HG03439 (cell line): ENCODE measurements around the gene UCHL1.
"Not testable (repeated sequence)": the region's sequence is repeated elsewhere in the genome, so short reads cannot be mapped to it uniquely, and the experiment has no call there.

Experiments
- ATAC-seq: cut with Tn5 transposase; IDR thresholded peaks from one replicate; pipeline ENCODE4 v1.9.1; 2021; ENCODE audit warnings: mild to moderate bottlenecking, moderate library complexity; ENCODE audit not compliant: unreplicated experiment

Gene UCHL1

DNA sequence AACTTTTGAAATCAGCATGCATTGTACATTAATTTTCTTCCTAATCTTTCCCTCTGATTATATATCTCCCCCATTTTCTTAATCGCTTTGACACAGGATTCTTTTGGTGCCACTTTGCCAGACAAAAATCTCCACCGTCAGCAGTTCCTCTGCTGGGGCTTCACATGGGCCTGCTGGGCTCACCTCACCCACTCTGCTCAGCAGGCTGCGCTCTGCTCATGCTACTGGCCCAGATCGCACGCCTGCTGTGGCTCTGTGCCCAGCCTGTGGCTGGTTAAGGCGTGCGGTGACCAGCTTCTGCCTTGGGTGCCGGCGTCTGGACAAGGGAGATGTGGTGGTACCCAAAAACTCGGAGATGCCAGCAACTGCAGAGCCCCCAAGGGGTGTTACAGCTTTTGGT, 31.1 kb downstream of the UCHL1 start:
- ATAC-seq, result no peak

DNA sequence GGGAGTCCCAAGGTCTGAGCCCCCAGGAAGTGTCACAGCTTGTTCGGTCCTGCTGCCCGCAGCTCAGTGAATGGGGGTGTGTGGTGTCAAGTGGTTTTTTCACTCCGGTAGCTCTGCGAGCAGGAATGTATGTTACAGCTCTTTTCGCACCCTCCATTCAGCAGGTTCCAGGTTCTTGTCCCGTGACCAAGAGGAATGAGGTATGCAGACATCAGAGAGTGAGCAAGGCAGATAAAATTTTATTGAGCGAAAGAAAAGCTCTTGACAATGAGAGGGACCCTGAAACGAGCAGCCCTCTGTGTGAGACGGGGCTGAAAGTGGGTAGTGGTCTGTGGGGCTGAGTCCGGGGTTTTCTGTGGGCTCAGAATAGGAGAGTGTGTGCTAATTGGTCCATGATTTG, 31.5 kb downstream of the UCHL1 start:
- ATAC-seq, result no peak

DNA sequence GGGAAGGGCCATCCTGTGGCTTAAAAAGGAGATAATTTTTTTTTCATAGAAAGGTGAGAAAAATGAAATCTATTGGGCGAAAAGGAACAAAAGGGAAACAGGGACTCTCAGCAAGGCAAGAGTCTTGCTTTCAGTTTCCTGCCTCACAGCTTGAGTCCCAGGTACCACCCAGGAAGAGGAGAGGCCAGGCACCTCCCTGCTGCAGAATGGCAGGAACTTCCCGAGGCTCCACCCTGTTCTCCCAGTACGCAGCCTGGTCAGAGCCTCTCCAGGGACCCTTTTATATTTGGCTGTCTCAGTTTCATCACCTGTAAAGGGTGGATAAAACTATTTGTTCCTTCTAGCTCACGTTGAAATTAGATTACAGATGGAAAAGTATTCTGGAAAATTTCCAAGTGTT, 33.8 kb downstream of the UCHL1 start:
- no peak for ATAC-seq

DNA sequence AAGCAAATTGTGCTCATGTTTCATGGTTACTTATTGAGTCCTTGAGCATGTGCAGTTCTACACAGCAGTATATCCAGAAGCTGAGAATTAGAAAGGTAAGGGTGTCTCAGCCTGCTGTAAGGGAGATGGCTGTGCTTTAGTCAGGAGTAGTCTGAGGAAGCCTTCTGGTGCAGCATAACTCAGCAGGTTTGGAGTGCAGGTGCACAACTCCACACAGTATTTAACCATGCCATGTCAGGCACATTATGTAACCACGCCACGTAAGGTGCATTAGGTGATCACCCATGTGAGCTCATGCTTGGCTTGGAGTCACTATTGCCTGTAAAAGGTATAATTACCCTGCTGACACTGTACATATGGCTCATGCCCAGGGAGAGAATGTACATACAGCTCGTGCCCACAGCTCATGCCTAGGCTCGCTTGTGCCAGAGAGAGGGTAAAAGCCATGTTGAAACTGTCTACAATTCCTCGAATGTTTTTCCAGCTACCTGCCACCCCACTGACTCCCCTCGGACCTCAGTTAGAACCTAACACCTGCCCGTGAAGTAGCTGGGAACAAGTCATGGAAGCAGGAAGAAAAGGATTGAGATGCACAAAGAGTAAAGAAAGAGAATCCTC, 37.8 kb downstream of the UCHL1 start:
- ATAC-seq, result no peak

DNA sequence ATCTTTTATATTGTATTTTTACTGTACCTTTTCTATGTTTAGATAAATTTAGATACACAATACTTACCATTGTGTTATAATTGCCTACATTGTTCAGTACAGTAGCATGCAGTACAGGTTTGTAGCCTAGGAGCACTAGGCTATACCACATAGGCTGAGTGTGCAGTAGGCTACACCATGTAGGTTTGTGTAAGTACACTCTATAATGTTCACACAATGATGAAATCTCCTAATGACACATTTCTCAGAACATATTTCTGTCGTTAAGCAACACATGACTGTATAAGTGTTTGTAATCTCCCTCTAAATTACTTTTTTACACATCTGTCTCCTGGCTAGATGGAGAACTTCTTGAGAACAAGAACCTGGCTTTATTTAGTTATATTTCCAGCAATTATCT, 40.3 kb downstream of the UCHL1 start:
- ATAC-seq, result no peak

DNA sequence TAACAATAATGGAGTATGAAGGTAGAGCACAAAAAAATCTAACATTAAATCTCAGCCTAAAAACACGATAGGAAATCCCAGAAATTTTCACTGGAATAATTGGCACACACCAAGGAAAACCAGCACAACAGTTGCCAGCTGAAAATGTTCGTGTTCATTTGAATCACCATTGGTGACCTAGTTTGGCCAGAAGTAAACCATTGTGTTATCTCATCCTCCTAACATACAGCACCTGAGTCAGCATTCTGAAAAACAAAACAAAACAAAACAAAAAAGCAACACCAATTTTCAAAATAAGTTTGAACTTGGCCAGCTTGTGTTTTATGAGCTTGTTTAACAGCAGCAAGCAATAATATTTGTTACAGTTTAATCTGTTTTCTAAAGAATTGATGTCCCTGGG, 41.1 kb downstream of the UCHL1 start:
- no peak for ATAC-seq

DNA sequence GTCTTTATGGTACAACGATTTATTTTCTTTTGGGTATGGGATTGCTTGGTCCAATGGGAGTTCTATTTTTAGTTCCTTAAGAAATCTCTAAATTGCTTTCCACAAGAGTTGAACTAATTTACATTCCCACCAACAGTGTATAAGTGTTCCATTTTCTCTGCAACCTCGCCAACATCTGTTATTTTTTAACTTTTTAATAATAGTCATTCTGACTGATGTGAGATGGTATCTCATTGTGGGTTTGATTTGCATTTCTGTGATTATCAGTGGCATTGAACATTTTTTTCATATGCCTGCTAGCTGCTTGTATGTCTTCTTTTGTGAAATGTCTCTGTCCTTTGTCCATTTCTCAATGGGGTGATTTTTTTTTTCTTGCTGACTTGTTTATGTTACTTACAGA, 42.8 kb downstream of the UCHL1 start:
- no peak for ATAC-seq

DNA sequence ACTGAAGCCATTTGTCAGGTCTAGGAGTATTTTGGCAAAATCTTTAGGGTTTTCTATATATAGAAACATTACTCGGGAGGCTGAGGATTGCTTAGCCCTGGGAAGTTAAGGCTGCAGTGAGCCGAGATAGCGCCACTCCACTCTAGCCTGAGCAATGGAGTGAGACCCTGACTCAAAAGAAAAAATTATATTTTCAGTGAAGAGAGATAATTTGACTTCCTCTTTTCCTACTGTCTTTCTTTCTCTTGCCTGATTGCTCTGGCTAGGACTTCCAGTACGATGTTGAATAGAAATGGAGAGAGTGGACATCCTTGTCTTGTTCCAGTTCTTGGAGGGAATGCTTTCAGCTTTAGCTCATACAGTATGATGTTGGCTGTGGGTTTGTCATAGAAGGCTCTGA, 44.4 kb downstream of the UCHL1 start:
- ATAC-seq, result no peak

DNA sequence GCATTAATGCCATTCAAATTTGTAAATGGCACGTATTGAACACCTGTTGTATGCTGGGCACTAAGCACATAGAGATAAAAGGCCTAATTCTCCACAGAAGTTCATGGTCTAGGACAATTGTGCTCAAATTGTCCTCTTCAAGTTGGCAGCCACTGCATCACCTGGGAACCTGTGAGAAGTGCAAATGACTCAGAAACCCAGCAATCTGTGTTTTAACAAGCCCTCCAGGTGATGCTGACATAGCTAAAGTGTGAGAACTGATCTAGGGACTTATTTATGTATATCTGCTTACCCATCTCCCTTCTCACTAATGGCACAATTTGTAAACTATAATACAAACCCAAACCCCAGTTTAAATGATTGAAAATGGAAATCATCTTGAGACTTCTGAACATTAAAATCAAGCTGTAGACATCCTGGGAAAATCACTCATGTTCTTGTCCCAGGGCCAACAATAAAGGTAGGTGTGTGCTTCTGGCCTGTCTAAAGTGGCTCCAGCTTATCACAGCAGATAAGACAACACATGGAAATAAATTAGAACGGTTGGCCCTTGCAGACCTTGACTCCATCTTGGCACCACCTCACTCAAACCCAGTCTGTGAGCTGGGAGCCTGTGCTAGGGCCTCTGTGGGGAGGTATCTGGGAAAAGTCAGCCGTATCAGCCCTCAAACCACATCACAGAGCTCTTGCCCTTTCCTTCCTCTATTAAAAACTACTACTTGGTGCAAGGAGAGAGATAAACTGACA, 46.8 kb downstream of the UCHL1 start:
- ATAC-seq, result no peak

DNA sequence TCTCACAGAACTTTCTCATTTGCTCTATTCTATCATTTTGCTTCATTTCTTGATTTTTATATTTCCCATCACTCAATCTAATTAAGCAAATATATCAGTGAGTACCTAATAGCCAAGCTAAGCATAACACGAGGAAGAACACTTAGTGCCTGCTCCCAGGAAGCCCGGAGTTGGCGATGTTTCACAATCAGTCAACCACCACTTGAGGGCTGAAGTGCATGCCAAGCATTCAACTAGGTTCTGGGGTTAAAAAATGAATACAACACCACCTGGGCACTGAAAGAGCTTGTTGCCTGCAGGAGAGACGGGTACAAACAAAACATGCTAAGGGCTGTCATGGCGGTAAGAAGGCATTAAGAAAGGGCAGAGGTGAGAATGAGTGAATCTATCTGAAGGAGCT, 47.5 kb downstream of the UCHL1 start:
- no peak for ATAC-seq

DNA sequence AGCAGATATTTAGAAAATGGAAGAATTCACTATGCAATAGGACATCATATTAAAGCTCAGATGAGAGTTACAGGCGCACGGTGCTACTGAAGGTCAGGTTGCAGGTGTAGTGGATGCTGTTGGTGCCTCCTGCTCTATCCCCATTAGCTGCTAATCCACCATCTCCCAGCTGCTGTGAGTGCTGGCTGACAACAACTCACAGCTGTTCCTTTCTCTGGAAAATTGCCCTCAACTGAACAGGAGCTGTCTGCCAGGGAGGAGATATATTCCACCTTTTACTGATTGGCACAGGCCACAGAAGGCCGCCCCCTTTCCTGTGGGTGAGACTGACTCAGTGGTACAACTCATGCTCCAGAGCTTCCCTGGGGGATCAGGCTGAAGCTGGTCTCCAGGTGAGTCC, 48.7 kb downstream of the UCHL1 start:
- no peak for ATAC-seq

DNA sequence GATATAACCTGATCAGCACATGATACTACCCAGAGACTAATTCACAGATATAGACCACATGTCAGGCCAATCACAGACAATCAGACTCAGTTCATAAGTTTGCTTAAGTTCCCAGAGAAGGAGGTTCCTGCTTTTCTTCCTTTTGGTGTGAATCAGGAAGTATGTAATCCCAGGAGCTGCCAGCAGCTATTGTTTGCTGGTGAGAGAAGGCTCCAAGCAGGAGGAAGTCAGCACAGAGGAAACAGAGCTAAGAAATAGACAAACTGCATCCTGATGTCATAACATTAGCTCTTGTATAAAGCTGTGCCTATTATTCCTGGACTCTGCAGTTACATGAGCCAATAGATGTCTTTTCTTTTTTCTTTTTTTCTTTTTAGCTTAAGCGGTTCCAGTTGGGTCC, 50.9 kb downstream of the UCHL1 start:
- ATAC-seq, result no peak

DNA sequence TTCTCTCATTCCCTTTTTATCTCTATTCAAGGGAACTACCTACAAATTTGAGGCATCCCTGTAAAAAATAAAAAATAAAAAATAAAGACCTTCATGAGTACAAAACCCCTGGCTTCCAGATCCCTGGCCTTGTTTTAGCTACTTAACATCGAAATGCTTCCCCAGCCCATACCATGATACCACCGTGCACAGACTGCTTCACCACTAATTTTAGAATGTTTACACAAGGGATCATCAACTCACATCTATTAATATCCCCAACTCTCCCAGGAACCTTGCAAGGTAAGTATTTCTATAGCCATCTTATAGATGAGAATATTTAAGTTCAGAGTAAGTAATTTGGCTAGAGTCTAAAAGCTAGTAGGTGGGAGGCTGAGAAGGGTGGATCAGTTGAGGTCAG, 51.7 kb downstream of the UCHL1 start:
- ATAC-seq, result no peak

DNA sequence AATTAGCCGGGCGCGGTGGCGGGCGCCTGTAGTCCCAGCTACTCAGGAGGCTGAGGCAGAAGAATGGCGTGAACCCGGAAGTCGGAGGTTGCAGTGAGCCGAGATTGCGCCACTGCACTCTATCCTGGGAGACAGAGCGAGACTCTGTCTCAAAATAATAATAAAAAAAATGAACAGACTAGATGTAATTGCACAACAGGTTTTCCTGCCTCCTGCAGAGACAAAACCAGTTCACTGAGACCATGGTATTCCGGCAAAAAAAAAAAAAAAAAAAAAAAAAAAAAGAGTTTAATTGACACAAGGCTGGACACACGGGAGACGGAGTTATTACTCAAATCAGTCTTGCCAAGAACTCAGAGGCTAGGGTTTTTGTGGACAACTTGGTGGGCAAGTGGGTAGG, 58.7 kb downstream of the UCHL1 start:
- not testable (repeated sequence) for ATAC-seq

DNA sequence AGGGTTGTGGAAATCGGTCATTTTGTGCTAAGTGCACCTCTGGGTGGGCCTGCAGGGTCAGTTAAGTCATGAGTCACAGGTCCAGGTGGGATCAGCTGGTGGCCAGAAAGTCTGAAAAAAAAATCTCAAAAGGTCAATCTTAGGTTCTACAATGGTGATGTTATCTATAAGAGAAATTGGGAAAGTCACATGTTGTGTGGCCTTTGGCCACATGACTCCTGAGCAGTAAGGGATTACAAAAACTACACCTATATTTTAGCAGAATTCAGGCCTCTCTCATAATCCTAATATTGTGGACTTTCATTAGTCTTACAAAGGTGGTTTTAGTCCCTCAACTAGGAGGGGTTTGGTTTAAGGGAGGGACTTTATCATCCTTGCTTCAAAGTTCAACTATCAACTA, 59.1 kb downstream of the UCHL1 start:
- ATAC-seq, result no peak
